Measurements from ENCODE around the gene NPAS2. TPM values are rescaled to one million over a fixed set of nuclear protein-coding genes. Genes with fewer than 3 reads are reported as not detected.

The NPAS2 gene
- total RNA-seq, 3 donors from 2014 or later (not counting 1 experiment from before 2014, with no cell fraction given), result not detected

- no peak overlapping the region for H3K27ac Mint-ChIP-seq
- Histone ChIP-seq H3K27ac (ENCODE audit: low read length) (no peak overlapping the region), H3K9me3 (ENCODE audit: control insufficient read depth, insufficient read depth, low read length) (no peaks in the 10 kb centered on the region), H3K27me3 (ENCODE audit: control insufficient read depth, insufficient read depth, low read length) (no peaks in the 10 kb centered on the region), H3K36me3 (ENCODE audit: control insufficient read depth, insufficient read depth, low read length) (no peaks in the 10 kb centered on the region), H3K4me1 (ENCODE audit: control insufficient read depth, insufficient read depth, low read length) (no peaks in the 10 kb centered on the region), H3K4me3 (ENCODE audit: low read length) (no peak overlapping the region)
- intact Hi-C loops (cut with micrococcal nuclease), result no loop called here
- WGBS (ENCODE audit: insufficient coverage), result 88% methylated on average over 28 of the region's 28 CpGs
- DNase-seq, result no peak
- H3K27me3 Mint-ChIP-seq (ENCODE audit: low read depth in 2 of 2), result peaks cover 0 to 2% of the 10 kb centered on the region in 2 donors
- TF ChIP-seq CTCF (IDR thresholded peaks at IDR 0.05), result no peak
- no peak overlapping the region for H3K4me3 Mint-ChIP-seq
- H3K9me3 Mint-ChIP-seq, result no peaks in the 10 kb centered on the region
- no peak for ATAC-seq
- H3K36me3 Mint-ChIP-seq, result no peaks in the 10 kb centered on the region
- H3K4me1 Mint-ChIP-seq, result no peaks in the 10 kb centered on the region
Measured at GRCh38 chr2:100968146-100969145, 148.5 kb downstream of the NPAS2 start.

- intact Hi-C loops (cut with micrococcal nuclease), result no loop called here
- H3K4me3 Mint-ChIP-seq, result no peak overlapping the region
Measured at GRCh38 chr2:100969998-100970397, 150.1 kb downstream of the NPAS2 start.

GRCh38 chr2:100971221-100971620 lies 151.3 kb downstream of the NPAS2 start:
- no peak overlapping the region for H3K27ac ChIP-seq (ENCODE audit: low read length)
- Mint-ChIP-seq H3K27me3 (ENCODE audit: low read depth in 2 of 2) (peaks cover 0 to 2% of the 10 kb centered on the region in 2 donors), H3K27ac (no peak overlapping the region), H3K36me3 (no peaks in the 10 kb centered on the region), H3K9me3 (no peaks in the 10 kb centered on the region), H3K4me3 (no peak overlapping the region), H3K4me1 (no peaks in the 10 kb centered on the region)
- no peaks in the 10 kb centered on the region for H3K4me1 ChIP-seq (ENCODE audit: control insufficient read depth, insufficient read depth, low read length)
- no peaks in the 10 kb centered on the region for H3K9me3 ChIP-seq (ENCODE audit: control insufficient read depth, insufficient read depth, low read length)
- no peaks in the 10 kb centered on the region for H3K36me3 ChIP-seq (ENCODE audit: control insufficient read depth, insufficient read depth, low read length)
- intact Hi-C loops (cut with micrococcal nuclease), result no loop called here
- H3K27me3 ChIP-seq (ENCODE audit: control insufficient read depth, insufficient read depth, low read length), result no peaks in the 10 kb centered on the region
- 89% methylated on average over 8 of the region's 9 CpGs for WGBS (ENCODE audit: insufficient coverage)
- DNase-seq (no peak), ATAC-seq (no peak)
- no peak overlapping the region for H3K4me3 ChIP-seq (ENCODE audit: low read length)
- TF ChIP-seq CTCF (IDR thresholded peaks at IDR 0.05), result no peak

More at GRCh38 chr2:100969998-100970397, 150.1 kb downstream of the NPAS2 start:
- H3K27me3 ChIP-seq (ENCODE audit: control insufficient read depth, insufficient read depth, low read length), result no peaks in the 10 kb centered on the region
- H3K27ac Mint-ChIP-seq, result no peak overlapping the region
- H3K27me3 Mint-ChIP-seq (ENCODE audit: low read depth in 2 of 2), result peaks cover 0 to 2% of the 10 kb centered on the region in 2 donors
- no peaks in the 10 kb centered on the region for H3K9me3 ChIP-seq (ENCODE audit: control insufficient read depth, insufficient read depth, low read length)
- H3K4me1 ChIP-seq (ENCODE audit: control insufficient read depth, insufficient read depth, low read length), result no peaks in the 10 kb centered on the region
- no peaks in the 10 kb centered on the region for H3K36me3 Mint-ChIP-seq
- no peak overlapping the region for H3K27ac ChIP-seq (ENCODE audit: low read length)
- no peak for TF ChIP-seq CTCF (IDR thresholded peaks at IDR 0.05)
- ATAC-seq (no peak), DNase-seq (no peak)
- no peaks in the 10 kb centered on the region for H3K4me1 Mint-ChIP-seq
- no peak overlapping the region for H3K4me3 ChIP-seq (ENCODE audit: low read length)
- H3K36me3 ChIP-seq (ENCODE audit: control insufficient read depth, insufficient read depth, low read length), result no peaks in the 10 kb centered on the region
- no peaks in the 10 kb centered on the region for H3K9me3 Mint-ChIP-seq
- WGBS (ENCODE audit: insufficient coverage), result 88% methylated on average over 7 of the region's 7 CpGs

All from natural killer cell (primary cell).